ENCODE data around the gene CREB3L1. TPM values are rescaled to one million over a fixed set of nuclear protein-coding genes. Genes with fewer than 3 reads are reported as not detected.

CREB3L1 gene
- total and polyA plus RNA-seq, 2 of the 13 experiments (the other 11 are each of a cell fraction or from before 2014, with no cell fraction given): not detected

DNA sequence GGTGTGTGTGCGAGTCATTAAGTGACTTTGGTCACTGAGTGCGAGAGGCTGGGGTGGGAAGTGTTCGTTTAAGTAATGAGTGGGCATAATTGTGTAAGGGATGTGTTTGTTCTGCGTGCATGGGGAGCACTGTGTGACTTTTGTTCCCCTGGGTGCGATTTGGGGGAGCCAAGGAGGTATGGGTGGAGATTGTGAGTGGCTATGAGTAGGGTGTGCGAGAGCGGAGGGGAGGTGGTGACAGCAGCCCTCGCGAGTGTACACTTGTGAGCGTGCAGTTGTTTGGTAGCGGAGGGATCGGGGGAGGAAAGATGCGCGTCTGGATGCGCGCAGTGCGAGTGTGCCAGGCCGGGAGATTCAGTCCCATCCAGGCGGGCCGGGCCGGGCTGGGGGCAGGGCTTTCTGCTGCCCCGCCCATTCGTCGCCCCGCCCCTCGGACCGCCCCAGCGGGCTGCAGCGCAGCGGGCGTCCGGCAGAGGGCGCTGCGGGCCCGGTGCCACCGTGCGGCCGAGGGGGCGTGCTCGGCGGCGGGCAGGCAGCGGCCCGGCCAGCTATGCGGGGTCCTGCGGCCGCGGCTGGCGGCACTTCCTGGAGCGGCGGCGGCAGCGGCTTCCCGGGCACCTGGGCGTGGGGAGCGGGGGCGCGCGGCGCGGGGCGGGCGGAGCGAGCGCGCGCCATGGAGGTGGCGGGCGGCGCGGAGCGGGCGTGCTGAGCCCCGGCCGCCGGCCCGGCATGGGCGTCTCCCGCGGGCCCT, 69.6 kb downstream of the CREB3L1 start, which contains the start of gene DGKZ (continued):
- TF ChIP-seq RELA (CRISPR knock-in tag; IDR thresholded peaks at IDR 0.05) (no peak), ZNF20 (CRISPR knock-in tag; IDR thresholded peaks at IDR 0.05) (no peak), TBX3 (IDR thresholded peaks at IDR 0.05; ENCODE audit: borderline replicate concordance) (no peak), SALL2 (CRISPR knock-in tag; IDR thresholded peaks at IDR 0.05) (no peak), HOXA9 (CRISPR knock-in tag; IDR thresholded peaks at IDR 0.05; ENCODE audit: borderline replicate concordance) (no peak), ZBTB7A (CRISPR knock-in tag; IDR thresholded peaks at IDR 0.05) (no peak), HNF1B (CRISPR knock-in tag; IDR thresholded peaks at IDR 0.05) (no peak), ZSCAN25 (CRISPR knock-in tag; IDR thresholded peaks at IDR 0.05) (no peak), DNMT1 (CRISPR knock-in tag; IDR thresholded peaks at IDR 0.05) (no peak), PREB (CRISPR knock-in tag; IDR thresholded peaks at IDR 0.05) (no peak), ZNF296 (CRISPR knock-in tag; conservative IDR thresholded peaks at IDR 0.05) (no peak), MEIS2 (CRISPR knock-in tag; IDR thresholded peaks at IDR 0.05) (0 out of 2 replicates have a peak, but pooled peaks have one; percentile 36), RBM22 (optimal IDR thresholded peaks at IDR 0.05; ENCODE audit: low read length) (no peak), NFYC (CRISPR knock-in tag; IDR thresholded peaks at IDR 0.05) (no peak), ZNF562 (CRISPR knock-in tag; IDR thresholded peaks at IDR 0.05; ENCODE audit: borderline replicate concordance) (no peak), SOX13 (IDR thresholded peaks at IDR 0.05) (no peak), SOX13 (CRISPR knock-in tag; conservative IDR thresholded peaks at IDR 0.05 in 1 of 2, IDR thresholded peaks at IDR 0.05 in 1 of 2) (no peak), ZNF761 (CRISPR knock-in tag; conservative IDR thresholded peaks at IDR 0.05) (no peak), SRY (CRISPR knock-in tag; IDR thresholded peaks at IDR 0.05) (no peak), SAP130 (CRISPR knock-in tag; IDR thresholded peaks at IDR 0.05; ENCODE audit: low read depth) (peak; percentile 52), ARID2 (CRISPR knock-in tag; IDR thresholded peaks at IDR 0.05; ENCODE audit: borderline replicate concordance) (no peak), ZNF574 (CRISPR knock-in tag; IDR thresholded peaks at IDR 0.05) (peak; percentile 80), ZBTB42 (CRISPR knock-in tag; IDR thresholded peaks at IDR 0.05) (no peak), POLR2G (IDR thresholded peaks at IDR 0.05; ENCODE audit: low read depth, low read length) (no peak)
- TF ChIP-seq, protein P1, sequence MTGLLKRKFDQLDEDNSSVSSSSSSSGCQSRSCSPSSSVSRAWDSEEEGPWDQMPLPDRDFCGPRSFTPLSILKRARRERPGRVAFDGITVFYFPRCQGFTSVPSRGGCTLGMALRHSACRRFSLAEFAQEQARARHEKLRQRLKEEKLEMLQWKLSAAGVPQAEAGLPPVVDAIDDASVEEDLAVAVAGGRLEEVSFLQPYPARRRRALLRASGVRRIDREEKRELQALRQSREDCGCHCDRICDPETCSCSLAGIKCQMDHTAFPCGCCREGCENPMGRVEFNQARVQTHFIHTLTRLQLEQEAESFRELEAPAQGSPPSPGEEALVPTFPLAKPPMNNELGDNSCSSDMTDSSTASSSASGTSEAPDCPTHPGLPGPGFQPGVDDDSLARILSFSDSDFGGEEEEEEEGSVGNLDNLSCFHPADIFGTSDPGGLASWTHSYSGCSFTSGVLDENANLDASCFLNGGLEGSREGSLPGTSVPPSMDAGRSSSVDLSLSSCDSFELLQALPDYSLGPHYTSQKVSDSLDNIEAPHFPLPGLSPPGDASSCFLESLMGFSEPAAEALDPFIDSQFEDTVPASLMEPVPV (CRISPR knock-in tag; IDR thresholded peaks at IDR 0.05): no peak
